ENCODE results near the gene ALOX12.

DNA sequence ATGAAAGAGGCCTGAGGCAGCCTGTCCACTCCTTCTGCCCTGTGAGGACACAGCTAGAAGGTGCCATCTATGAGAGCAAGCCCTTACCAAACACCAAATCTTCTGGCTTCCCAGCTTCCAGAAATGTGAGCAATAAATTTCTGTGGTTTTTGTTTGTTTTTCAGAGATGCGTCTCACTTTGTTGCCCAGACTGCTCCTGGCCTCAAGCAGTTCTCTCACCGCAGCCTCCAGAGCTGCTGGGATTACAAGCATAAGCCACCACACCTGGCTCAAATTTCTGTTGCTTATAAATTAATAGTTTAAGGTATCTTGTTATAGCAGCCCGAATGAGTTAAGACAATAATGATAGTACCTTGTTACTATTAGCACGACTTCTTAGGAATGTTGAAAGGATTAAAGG, 60.5 kb downstream of the ALOX12 start:
- TF ChIP-seq EZH2 (IDR thresholded peaks at IDR 0.05) (no peak), EZH2phosphoT487 (IDR thresholded peaks at IDR 0.05) (no peak)
- TF ChIP-seq, protein P1, sequence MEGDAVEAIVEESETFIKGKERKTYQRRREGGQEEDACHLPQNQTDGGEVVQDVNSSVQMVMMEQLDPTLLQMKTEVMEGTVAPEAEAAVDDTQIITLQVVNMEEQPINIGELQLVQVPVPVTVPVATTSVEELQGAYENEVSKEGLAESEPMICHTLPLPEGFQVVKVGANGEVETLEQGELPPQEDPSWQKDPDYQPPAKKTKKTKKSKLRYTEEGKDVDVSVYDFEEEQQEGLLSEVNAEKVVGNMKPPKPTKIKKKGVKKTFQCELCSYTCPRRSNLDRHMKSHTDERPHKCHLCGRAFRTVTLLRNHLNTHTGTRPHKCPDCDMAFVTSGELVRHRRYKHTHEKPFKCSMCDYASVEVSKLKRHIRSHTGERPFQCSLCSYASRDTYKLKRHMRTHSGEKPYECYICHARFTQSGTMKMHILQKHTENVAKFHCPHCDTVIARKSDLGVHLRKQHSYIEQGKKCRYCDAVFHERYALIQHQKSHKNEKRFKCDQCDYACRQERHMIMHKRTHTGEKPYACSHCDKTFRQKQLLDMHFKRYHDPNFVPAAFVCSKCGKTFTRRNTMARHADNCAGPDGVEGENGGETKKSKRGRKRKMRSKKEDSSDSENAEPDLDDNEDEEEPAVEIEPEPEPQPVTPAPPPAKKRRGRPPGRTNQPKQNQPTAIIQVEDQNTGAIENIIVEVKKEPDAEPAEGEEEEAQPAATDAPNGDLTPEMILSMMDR (IDR thresholded peaks at IDR 0.05), result no peak
